IPS-NIHi7 (cell line): ENCODE results near the gene HCLS1.
"Not testable (repeated sequence)": the region's sequence is repeated elsewhere in the genome, so short reads cannot be mapped to it uniquely, and the experiment has no call there.

Experiments used
- DNase-seq: peaks from one replicate; pipeline ENCODE4 v3.0.0; 2012; ENCODE audit warnings: mixed read lengths; ENCODE audit errors: extremely low spot score

HCLS1 gene

DNA sequence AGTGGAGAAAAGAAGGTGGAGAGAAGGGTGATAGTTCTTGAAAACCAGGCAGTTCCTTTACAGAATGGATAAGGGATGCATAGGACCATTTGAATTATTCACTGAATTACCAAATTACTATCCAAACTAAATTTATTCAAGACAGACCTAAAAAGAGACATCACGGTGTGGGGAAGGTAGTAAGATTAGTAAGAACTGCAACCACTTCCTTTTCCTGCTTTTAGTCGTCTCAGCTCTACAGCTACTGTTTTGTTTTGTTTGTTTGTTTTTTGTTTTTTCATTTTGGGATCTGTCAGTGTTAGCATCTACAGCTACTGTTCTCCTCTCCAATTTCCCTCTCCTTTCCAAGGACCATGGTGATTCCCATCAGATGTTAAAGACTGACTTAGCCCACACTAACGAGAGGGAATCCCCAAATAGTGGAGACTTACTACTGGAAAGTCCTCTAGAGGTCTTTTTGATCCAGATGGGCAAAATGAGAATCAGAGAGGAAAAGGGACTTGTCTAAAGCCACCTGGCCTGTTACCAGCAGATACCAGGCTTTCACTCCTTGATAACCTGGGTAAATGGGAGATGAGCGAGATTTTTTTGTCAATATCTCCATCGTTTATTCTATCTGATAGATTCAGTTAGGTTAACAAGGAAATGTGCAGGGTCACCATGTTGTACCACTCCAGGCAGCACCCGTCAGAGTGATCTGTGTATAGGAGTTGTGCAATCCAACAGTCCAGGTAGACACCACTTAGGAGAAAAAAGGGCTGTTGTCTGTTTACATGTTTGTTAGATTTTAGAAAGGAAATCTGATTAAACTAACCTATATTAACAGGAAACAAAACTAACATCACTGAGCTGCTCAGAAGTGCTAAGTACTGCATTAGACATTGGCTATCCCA is 6.0 kb downstream of the HCLS1 start:
- no peak for DNase-seq

DNA sequence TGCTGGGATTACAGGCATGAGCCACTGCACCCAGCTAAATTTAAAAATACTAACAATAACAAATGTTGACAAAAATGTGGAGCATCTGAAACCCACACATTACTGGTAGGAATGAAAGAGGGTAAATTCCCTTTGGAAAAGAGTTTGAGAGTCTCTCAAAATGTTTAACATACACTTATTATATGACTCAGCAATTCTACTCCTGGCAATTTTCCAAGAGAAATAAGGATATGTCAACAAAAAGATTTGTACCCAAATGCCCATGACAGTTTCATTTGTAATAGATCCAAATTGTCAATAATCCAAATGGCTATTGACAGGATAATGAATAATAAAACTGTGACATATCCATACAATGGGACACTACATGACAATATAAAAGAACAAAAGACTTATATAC is 9.0 kb downstream of the HCLS1 start:
- DNase-seq: no peak

DNA sequence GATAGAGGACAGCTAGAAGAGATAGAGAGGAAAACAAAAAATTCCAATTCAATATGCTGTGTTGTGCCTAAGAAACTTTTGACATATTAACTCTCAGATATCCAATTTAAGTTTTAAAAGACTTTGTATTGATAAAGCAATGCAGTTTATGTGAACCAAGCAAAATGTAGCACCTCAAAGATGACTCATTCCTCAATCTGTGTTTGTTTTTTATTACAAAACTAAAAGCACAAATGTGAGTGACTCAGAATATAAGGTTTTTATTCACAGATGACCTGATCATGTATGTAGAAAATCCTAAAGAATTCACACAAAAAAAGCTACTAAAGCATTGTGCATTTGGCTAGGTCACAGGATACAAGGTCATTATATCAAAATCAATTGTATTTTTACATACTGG is 11.1 kb downstream of the HCLS1 start:
- no peak for DNase-seq

DNA sequence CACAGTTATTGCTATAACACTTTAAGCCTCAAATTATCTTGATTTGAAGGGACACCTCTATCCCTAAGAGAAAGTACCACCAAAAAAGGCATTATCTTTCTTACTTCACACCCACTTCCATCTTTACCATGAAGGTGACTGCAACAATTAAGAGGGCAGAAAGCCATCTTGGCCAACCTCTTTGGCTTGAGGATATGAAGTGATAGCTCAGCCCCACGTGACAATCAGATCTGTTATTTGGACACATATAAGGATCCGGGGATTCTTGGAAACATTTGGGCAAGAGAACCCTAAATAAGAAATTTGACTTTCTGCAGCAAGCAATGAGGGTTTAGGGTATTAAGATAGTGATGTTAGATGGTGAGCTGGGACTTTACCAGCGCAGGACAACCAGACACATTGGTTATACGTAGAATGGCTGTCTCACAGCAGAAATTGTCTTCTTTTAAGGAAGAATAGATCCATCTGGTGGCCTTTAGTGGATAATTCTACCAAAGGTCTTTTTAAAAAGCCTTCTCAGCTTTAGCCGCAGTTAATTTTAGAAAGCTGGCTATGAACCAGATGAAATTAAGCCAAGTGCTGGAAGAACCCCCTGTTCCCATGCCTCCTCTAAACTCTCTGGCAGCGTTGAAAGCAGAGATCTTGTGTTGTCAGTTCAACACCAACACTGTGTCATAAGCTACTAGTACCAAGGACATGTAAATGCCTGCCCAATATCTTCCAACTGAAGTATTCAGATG is 12.3 kb downstream of the HCLS1 start:
- no peak for DNase-seq

DNA sequence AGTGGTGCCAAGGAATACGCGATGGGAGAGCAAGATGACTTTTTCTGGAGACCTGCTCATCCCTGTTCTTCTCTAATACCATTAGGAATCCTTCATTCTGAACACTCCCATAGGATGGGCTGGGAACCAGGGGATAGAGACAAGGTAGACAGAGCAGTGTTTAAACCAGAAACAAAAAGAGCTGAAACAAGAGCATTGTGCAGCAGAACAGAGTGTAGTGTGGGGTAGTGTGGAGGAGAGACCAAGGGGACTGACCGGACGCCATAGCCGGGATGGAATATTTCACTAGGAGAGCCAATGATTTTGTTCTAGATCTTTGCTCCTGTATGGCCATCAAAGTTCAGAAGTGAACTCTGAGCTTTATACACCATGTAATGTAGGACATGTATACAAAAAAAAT is 15.6 kb downstream of the HCLS1 start:
- no peak for DNase-seq

DNA sequence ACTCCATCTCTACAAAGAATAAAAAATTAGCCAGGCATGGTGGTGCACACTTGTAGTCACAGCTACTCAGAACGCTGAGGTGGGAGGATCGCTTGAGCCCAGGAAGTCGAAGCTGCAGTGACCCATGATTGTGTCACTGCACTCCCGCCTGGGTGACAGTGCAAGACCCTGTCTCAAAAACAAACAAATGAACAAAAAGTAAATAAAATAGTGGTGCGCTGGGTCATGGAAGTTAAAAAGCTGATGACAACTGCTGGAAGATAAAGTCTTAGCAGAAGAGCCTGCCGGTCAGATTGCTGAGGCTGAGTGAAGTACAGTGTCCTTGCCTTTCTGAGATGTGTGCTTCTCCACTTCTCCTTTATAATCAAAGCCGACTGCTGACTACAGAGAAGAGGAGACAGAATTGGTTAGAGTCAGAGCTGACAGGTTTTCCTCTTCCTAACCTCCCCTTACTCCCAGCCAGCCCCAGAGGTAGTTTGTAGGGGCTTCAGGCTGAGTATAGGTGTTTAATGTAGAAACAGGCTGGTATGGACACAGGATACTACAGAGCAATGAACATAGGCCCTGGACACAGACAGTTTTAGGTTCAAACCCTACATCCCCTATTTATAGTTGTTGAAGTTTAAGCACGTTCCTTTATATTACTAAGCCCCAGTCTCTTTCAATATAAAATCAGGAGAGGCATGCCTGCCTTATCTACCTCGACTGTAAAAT is 17.9 kb downstream of the HCLS1 start:
- DNase-seq: no peak

DNA sequence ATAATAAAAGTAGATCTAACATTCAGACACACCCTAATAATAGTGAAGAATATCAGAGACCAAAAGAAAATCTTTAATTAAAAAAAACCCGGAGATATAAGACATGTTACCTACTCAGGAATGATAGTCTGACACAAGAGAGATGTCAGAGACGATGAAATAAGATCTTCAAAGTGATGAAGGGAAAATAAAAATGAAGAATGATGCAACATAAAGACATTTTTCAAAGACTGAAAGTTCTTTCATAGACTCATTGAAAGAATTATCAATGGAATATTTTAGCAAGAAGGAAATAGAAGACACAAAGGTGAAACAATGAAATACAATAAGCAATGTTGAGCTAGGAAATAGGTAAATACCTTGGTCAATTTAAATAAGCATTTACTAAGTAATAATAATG is 19.6 kb downstream of the HCLS1 start:
- no peak for DNase-seq

DNA sequence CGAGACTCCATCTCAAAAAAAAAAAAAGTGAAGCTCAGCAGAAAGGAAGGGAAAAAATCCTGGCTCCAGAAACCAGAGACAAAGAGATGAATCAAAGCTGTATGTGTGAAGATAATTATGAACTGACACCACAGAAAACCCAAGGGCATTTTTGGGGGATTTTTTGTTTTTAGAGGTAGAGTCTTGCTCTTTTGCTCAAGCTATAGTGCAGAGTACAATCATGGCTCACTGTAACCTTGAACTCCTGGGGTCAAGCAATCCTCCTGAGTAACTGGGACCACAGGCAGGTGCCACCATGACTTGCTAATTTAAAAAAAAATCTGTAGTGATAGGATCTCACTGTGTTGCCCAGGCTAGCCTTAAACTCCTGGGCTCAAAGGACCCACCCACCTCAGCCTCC is 22.8 kb downstream of the HCLS1 start:
- DNase-seq: no peak

DNA sequence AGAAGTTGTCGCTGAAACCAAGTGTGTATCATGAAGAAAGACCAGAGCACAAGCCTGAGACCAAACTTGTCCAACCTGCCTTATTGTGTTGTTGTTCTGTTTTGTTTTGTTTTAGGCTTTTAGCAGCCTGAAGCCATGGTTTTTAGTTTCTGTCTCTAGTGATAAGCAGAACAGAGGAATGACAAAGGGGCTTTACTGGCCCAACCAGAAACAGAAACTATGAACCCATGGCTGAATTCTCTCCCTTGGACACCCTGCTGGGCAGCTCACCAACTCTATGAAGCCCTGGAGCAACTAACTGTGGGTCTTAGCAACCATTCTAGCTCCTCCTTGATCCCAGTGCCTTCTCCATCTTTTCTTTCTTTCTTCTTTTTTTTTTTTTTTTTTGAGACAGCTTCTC is 30.3 kb downstream of the HCLS1 start:
- DNase-seq: no peak

DNA sequence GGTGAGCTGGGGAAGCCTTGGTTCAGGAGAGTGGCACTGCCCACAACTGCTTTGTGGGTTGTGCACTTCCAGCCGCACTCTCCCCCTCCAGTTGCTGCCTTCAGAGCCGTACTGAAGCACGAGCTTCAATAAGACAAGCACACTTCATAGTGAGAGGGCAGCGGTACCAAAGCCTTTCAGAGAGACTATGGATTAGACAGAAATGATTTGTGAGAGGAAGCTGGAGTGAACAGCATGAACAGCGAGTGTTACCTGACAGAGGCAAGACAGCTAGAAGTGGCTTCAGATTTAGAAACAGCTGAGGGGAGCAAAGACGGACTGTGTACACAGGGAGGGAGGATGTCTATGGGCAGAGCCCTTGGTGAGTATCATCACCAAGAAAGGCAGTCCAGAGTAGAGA is 31.1 kb downstream of the HCLS1 start:
- DNase-seq: no peak

DNA sequence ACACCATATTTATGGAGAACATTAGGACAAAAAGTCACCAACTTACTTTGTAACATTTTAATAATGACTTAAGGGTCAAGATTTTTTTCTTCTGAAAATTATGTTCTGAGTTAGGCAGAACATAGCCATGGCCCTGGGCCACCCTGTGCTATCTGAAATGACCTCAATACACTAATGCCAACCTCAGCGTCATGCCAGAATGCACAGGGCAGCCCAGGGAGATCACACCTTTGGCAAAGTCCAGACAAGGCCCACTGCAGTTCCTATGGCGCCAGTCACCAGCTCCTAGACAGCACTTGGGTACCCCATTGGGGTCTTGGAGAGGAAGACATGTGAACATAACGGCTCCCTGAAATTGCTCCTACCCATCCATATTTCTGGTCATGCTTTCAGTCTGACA is 33.1 kb downstream of the HCLS1 start:
- no peak for DNase-seq

DNA sequence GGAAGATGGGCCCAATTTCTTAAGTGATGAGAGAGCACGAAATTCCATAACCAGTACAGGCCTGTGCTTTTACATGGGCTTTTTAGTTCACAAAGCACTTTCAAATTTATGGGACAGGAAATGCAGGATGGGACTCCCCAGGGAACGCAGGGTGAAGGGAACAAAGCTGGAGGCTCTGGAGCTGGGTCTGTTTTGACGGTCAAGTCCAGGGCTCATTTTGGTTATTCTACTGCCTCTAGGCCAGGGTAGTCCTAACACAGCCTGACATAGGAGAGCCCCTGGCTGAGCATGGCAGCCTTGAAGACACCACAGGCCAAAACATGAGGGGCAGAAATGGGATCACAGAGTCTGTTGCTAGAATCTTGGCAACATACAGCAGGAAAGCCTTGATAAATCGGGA is 33.5 kb downstream of the HCLS1 start:
- no peak for DNase-seq

DNA sequence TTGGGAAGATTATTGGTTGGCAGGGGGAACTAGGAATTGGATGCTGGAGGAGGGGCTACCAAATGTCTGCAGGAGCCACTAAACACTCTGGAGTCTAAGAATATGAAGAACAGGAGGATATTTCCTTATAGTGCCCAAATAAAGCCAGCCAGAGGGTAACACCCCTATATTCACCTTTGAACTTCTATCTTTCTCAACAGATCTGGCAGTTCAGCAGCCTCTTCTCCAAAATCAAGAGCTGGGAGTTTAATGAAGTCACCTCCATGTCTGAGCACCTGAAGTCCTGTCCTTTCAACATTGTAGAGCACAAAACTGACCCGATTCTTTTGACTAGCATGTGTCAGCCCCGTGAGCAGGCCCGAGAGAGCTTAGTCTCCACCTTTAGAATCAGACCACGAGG is 34.2 kb downstream of the HCLS1 start:
- no peak for DNase-seq

DNA sequence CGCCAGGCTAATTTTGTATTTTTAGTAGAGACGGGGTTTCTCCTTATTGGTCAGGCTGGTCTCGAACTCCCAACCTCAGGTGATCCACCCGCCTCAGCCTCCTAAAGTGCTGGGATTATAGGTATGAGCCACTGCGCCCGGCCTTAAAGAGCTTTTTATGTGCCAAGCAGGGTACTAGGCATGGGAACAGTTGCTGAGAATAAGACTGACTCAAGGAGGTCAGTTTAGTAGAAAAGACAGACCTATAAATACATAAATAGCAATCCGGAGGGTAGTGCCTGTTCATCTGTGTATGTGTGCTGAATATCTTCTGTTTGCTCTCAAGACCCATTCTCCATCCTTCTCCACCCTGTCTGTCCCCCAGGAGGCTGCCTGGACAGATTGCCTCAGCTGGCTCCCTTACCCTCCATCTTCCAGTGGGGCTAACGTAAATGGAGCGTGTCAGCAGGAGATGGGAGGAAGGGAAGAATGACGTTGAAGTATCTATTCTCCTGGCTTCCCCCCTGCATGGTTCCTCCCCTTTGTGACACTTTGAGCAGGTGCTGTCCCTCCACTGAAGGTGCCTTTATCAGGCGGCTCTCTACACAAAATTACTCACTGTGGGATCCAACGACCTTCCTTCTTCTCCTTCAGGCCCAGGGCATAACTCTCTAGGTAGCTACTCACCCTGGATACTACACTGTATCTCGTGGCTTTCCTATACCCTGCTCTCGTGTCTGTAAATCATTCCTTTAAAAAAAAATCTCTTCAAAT is 36.4 kb downstream of the HCLS1 start:
- no peak for DNase-seq

DNA sequence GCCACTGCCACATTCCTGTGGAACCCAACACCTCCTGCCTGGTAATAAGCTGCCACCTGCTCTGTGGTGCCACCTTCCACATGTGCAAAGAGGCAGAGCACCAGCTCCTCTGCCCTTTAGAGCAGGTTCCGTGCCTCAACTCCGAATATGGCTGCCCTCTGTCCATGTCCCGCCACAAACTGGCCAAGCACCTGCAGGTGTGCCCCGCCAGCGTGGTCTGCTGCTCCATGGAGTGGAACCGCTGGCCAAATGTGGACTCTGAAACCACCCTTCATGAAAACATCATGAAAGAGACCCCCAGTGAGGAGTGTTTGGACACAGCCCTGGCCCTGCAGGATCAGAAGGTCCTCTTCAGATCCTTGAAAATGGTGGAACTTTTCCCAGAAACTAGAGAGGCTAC is 39.2 kb downstream of the HCLS1 start:
- no peak for DNase-seq

DNA sequence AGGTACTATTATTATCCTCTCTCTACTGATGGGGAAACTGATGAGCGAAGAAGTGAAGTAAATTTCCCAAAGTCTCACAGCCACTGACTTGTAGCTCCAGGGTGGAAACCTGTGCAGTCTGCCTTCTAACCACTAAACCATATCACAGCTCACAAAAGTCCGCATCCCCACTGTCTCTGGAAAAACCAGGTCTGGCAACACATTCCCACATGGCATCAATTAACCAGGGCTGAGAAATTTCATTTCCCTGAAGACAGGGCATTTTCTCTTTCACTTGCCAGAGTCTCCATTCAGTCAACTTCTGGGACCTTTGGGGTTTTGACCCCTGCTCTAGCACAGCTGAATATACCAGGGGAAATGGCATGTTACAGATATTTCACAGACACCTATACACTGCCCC is 41.0 kb downstream of the HCLS1 start:
- DNase-seq: no peak

DNA sequence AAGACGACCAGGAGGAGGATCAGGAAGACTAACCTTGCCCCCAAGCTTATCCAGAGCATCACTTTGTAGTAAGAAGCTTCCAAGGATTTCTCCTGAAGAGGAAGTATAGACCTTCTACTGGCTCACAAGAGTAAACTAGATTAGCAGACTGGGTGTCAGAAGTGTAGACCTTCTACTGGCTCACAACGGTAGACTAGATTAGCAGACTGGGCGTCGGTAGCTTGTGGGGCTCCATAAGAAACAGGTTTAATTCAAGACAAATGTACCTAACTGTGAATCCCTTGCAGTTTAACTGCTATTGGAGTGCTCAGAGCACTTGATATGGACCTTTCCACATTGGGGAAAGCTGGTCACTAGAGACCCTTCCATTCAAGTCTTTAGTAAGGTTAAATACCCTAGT is 54.6 kb downstream of the HCLS1 start:
- DNase-seq: no peak

DNA sequence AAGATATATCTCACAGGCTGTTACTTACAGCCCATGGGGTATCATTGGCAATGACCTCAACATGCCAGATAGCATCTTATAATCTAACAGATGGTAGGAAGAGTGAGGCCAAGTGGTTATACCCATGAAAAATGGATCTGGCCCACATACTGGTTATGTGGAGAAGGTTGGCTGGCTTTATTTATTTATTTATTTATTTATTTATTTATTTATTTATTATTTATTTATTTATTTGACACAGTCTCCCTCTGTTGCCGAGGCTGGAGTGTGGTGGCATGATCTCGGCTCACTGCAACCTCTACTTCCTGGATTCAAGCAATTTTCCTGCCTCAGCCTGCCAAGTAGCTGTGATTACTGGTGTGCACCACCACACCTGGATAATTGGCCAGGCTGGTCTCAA is 55.9 kb downstream of the HCLS1 start:
- DNase-seq: no peak

DNA sequence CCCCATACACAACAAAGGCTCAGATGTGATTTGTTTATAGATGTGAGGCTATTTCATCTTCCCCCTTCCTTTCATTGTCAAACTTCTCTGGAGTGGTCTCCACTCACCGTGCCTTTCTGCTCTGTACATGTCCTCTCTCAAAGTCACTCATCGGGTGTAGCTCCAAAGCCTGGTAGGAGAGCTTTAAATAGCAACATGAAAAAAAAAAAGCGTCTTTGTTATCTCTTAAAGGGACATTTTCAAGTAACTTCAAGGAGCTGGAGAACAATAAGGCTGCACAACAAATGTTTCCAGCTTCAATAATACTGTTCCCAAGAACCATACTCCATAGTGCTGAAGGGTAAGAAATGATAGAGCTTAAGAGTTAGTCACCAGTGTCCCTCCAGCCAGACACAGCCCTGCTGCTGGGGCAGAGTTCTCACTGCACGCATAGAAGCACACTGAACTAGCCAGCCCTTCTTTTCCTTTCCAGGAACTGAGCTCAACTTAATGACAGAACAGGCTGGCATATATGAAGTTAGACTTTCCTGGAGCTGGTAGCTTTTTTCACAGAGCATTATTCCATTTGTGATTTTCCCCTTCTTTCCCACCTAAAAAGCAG is 59.4 kb downstream of the HCLS1 start:
- no peak for DNase-seq

DNA sequence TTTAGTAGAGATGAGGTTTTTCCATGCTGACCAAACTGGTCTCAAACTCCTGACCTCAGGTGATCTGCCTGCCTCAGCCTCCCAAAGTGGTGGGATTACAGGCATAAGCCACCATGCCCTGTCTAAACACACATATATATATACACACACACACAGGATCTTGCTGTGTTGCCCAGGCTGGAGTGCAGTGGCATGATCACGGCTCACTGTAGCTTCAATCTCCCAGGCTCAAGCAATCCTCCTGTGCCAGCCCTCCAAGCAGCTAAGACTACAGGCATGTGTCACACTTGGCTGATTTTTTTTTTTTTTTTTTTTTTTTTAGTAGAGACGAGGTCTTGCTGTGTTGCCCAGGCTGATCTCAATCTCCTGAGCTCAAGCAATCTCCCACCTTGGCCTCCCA is 60.8 kb downstream of the HCLS1 start:
- DNase-seq: not testable (repeated sequence)

DNA sequence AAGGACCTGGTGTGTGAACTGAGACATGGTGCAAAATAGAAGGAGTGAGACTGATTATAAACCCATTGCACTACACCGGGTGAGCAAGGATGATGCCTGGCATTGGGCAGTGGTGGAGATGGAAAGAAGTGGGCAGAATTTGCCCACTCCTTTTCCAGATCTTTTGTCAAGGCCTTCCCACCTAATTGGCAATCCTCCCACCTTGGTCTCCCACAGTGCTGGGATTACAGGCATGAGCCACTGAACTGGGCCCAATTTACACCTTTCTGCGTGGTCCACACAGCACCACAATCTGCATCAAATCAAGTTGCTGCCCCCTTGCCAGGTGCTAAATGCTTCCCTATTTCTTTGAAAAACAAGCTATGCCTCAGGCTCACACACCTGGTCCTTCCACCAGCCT is 62.1 kb downstream of the HCLS1 start:
- no peak for DNase-seq
